NK-92 treated with Interleukin-12 subunit alpha and Interleukin-12 subunit beta, amount 100 ng/mL, for 24 hours (cell line): ENCODE data around the gene DNAJB8.

Experiments used
- DNase-seq: peaks from one replicate; lab custom pipeline; 2025; lab: John Stamatoyannopoulos, UW

DNAJB8 gene

DNA sequence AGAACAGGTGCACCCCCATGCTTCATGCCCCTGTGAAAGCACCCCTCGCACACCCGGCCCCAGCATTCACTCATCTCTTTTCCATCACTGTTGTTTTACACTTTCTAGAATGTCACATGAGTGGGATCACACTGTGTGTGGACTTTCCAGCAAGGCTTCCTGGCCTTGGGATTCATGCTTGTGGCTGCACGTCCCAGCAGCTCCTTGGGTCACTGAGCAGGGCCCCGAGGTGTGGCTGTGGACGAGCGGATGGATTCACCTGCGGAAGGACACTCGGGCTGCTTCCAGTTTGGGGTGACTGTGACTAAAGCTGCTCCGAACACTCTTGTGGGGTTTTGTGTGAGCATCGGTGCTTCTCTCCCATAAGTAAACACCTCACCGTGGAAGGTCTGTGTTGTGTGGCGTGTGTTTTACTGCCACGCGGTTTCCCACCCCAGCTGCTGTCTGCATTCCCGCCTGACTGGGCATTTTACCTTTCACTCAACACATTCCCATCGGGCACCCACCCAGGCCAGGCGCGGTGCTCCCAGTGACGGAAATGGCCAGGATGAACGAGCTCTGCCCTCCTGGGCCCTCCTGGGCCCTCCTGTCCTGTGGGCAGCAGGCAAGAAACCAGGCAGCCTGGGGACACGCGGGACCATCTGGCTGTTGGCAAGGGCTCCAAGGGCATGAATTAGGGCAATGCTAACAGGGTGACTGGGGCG lies 41.4 kb downstream of the DNAJB8 start:
- DNase-seq = no peak

DNA sequence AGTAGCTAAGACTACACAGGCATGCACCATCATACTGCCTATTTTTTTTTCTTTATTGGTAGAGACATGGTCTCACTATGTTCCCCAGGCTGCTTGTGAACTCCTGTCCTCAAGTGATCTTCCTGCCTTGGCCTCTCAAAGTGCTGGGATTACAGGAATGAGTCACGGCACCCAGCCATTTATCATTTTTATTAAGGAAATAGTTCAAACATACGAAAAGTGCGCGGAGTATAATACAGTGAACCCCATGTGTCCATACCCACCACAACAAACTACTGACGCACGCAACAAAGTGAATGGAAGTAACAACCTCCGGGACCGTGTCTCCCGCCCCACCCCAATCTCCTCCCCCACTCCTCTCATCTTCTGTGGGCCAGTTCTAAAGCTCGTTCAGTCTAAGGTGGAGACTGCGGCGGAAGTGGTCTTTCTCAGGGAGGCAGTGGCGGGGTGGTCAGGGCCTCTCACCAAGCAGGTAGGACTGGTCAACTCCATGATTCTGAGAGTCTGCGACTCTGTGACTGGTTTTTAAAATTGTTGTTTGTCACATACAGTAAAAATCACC lies 42.1 kb downstream of the DNAJB8 start:
- no peak for DNase-seq

DNA sequence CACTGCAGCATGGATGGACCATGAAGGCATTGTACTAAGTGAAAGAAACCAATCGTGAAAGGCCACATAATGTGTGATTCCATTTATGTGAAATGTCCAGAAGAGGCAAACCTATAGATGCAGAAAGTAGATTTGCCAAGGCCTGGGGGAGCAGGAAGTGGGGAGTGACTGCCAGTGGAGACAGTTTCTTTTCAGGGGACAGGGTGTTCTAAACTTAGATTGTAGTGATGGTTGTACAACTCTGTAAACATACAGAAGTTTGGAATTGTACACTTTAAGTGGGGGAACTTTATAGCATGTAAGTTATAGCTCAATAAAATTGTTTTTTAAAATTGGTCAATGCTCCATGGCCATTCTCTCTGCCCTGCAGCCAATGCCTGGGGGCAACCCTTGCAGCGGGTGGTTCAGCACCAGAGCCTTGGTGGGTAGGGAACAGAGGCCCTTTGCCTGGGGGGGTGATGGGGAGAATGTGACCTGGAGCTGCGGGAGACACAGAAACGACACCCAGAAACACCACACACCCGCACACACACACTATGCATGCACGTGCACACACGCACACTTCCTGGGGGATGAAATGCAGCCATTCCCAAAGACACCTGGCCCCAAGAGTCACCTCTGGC lies 43.1 kb downstream of the DNAJB8 start:
- DNase-seq = no peak

- no peak for DNase-seq
These were observed 43.7 kb downstream of the DNAJB8 start for GRCh38 chr3:128422762-128423524.

GRCh38 chr3:128421966-128422365 lies 44.7 kb downstream of the DNAJB8 start:
- DNase-seq = no peak

DNA sequence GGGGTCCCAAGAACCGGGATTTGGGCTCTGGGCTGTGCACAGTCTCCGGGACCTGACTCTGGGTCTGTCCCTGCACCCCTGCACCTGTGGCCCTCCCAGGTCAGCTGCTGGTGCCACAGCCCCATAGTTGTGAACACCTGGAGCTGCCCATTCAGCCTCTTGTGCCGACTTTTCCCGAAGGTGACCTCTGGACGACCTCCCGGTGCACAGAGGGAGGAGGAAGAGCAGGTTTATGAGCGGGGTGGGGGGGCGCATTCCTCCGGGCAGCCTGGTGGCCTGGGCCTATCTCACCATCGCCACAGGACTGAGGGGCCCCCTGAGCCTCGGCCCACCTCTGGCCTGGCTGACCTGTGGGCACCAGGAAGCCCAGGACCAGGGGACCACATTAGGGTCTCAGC lies 45.3 kb downstream of the DNAJB8 start:
- no peak for DNase-seq

DNA sequence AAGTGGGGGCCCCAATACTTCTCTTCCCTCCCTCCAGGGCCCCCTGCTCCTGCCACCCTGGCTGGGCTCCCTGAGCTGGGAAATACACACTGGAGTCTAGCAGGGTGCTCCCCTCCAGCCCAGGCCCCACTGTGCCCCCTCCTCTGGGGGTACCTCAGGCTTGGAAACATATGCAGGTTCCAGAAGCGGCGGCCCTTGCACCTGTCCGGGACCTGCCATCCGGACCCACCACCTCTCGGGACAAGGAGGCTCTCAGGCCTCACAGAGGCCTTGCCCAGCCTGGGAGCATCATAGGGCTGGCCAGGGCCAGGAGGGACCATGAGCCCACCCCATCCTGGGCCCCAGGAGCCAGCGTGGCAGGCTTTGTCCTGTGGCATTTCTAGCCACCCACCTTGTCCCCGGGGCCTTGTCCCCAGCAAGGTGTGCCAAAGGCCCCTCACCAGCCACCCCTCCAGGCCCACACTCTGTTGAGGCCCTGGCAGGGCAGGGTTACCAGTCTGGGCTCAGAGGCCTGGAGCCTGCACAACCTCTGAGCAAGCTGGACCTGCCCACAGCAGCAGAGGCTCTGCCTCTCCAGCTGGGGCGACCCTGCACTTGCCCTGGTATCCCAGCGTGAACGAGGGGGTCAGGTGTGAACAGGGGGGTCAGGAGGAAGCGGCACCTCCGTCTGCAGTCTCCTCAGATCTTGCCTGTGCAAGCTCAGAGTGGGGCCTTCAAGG lies 45.8 kb downstream of the DNAJB8 start:
- DNase-seq = no peak

GRCh38 chr3:128420289-128420688 lies 46.4 kb downstream of the DNAJB8 start:
- DNase-seq = no peak

DNA sequence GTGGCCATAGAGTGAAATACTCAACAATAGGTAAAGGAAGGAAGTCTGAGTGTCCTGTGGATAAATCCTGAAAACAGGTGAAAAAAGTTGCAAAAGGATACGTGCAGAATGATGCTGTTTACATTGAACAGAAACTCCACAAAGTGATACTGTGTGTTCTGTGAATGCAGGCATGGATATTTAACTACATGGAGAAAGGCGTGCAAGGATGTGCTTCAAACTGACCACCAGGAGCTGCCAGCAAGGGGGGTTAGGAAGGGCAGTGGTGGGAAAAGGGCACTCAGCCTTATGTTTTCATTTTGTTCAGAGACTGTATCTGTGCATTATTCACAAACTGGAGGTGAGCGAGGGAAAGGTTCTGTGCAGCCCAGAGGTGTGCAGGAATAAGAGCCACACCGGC lies 47.4 kb downstream of the DNAJB8 start:
- no peak for DNase-seq

GRCh38 chr3:128418900-128419299 lies 47.8 kb downstream of the DNAJB8 start:
- no peak for DNase-seq

DNA sequence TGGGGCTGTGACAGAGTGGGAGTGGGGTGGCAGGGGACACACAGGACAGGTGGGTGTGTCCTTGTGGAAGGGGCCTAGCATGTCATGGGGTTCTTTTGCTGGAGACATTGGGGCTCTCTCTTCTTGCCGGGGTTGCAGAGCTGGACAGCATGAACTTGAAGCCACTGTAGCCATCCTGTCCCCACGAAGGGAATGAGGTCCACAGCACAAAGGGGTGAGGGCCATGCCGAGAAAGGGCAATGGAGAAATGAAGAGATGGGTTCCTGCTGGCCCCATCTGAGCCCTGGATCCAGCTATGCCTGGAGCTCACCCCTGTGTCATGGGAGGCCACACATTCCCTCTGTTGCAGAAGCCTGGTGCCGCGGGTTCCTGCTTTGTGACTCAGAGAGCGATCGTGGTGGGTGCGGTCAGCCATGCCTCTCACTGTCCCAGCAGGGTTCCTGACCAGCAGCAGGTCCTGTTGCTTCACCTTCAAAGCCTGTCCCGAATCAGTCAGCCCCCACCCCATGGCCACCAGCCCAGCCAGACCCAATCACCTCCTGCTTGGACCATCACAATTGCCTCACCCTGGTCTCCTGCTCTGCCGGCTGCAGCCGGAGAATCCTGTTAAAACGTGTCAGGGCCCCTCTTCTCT lies 50.0 kb downstream of the DNAJB8 start:
- DNase-seq = no peak

DNA sequence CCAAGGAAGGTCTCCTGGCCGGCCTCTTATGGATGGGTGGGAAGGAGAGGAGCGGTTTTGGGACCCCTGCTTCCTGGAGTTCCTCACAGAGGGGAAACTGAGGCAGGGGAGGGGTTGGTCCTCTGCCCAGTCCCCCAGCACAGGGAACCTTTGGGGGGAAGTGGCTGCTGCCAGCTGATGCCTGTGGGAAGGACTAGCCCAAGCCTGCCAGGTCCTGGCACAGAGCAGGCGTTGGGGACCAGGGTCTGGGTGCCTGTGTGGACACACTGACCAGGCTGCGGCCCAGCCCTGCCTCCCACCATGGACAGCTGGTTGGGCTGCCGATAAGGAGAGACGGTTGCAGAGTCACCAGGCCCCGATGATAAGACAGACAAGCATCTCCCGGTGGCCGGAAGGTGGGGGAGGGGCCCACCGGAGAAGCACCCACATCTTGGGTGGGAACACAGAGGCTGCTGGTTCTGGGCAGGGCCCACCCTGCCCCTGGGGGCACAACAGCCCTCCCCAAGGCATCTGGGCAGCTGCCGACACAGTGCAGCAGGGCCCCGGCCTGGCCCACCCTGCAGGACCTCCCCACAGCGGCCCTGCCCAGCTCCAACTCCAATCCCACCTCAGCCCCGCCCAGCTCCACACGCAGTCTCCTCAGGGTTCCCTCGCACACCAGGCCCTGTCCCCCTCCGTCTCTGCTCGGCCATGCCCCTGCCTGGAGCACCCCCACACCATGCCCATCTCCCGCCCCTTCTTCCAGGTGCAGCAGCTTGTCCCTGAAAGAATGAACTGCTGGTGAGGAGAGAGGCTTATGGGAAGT lies 50.7 kb downstream of the DNAJB8 start:
- no peak for DNase-seq

- no peak for DNase-seq
These were observed 51.4 kb downstream of the DNAJB8 start for GRCh38 chr3:128415200-128415772.

DNA sequence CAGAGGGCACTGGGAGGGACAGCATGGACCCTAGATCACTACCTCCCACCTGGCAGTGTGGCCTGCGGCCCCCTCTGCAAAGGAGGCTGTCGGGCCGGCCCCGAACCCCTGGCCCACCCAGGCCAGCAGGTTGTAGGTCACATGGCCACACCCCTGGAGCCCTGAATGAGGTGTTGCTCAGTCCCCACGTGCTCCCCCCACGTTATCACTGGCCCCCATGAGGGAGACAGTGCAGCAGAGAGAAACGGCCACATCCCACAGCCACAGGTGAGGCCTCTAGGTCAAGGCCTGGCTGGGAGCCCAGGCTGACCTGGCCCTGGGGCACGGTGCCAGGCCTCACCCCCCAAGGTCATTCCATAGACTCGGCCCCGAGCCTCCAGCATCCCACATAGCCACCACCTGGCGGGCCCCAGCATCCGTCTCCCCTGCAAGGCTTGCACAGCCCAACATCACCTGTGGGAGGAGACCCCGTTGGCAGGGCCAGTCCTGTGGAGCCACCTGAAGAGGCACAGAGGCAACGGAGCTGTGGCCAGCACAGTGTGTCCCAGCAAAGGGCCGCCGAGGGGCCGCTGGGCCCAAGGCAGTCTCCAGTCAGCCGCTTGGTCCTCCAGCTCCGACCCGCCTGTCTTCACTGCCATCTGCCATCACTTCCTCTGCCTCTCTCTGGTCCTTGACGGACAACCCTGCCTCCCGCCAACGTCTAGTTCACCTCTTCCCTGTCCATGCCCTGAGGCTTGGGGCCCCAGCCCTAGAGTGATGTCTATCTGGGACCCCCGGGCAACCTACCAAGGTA lies 53.1 kb downstream of the DNAJB8 start:
- DNase-seq = no peak

- no peak for DNase-seq
These were observed 53.7 kb downstream of the DNAJB8 start for GRCh38 chr3:128413003-128413370.
